ENCODE measurements around the gene PLPPR1. TPM values are rescaled to one million over a fixed set of nuclear protein-coding genes. Genes with fewer than 3 reads are reported as not detected.

PLPPR1 gene
- total and polyA plus RNA-seq, 9 donors = 0.07 to 1.1 (median 0.14) TPM; not detected in 5

DNA sequence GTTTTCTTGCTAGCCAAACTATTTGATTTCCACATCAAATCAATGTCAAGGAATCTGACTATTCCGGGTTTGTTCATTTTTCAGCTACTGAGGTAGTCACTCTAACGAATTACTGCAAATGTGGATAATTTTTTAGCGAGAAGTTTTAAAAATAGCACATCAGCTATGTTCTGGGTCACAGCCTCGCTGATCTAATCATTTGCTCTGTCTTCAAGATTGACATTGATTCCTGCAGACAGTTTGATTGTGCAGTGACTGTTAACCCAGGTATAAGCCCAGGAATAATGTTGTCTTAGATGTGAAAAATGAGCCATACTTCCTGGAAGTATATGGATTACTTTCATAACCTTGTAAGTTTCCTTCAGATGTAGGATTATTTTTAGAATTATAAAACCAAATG lies 181.1 kb downstream of the PLPPR1 start:
- H3K9me3 ChIP-seq = no peaks in the 10 kb centered on the region
- H3K36me3 ChIP-seq = no peaks in the 10 kb centered on the region
- intact Hi-C loops (cut with DNase I) = no loop called here
- no peak for TF ChIP-seq POLR2A (IDR thresholded peaks at IDR 0.05)
- no peak for TF ChIP-seq EP300 (IDR thresholded peaks at IDR 0.05)
- TF ChIP-seq, protein P1, sequence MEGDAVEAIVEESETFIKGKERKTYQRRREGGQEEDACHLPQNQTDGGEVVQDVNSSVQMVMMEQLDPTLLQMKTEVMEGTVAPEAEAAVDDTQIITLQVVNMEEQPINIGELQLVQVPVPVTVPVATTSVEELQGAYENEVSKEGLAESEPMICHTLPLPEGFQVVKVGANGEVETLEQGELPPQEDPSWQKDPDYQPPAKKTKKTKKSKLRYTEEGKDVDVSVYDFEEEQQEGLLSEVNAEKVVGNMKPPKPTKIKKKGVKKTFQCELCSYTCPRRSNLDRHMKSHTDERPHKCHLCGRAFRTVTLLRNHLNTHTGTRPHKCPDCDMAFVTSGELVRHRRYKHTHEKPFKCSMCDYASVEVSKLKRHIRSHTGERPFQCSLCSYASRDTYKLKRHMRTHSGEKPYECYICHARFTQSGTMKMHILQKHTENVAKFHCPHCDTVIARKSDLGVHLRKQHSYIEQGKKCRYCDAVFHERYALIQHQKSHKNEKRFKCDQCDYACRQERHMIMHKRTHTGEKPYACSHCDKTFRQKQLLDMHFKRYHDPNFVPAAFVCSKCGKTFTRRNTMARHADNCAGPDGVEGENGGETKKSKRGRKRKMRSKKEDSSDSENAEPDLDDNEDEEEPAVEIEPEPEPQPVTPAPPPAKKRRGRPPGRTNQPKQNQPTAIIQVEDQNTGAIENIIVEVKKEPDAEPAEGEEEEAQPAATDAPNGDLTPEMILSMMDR (IDR thresholded peaks at IDR 0.05) = no peak
- no peak for DNase-seq
- H3K27me3 ChIP-seq = no peaks in the 10 kb centered on the region
- WGBS, 3 donors = 76 to 82% (median 81%) methylated on average over 4 of the region's 4 CpGs
- no peak overlapping the region for H3K4me3 ChIP-seq
- no peaks in the 10 kb centered on the region for H3K4me1 ChIP-seq (ENCODE audit: insufficient read depth)
- H3K27ac ChIP-seq = no peak overlapping the region

DNA sequence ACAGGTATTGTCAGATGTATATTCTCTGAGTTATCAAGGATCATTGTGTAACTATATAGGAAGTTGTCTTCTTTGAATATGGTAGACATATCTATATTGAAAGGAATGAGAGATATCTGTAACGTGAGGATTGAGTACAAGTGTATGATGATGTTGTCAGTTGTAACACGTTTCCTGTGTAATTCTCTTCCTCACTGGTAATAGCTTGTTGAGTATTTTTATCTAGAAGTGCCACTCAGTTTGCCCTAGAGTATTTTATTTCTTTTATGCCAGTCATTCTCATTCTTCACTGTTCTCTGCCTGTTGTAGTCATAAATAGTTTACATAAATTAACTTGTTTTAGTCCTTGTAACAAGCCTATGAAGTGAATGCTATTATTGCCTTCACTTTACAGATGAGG lies 184.1 kb downstream of the PLPPR1 start:
- no peaks in the 10 kb centered on the region for H3K27me3 ChIP-seq
- no peak for DNase-seq
- TF ChIP-seq, protein P1 (IDR thresholded peaks at IDR 0.05) = no peak
- TF ChIP-seq EP300 (IDR thresholded peaks at IDR 0.05) (no peak), POLR2A (IDR thresholded peaks at IDR 0.05) (no peak)
- intact Hi-C loops (cut with DNase I) = no loop called here
- WGBS, 3 donors = 52 to 67% (median 54%) methylated on average over 2 of the region's 2 CpGs
- H3K4me1 ChIP-seq (ENCODE audit: insufficient read depth) = no peaks in the 10 kb centered on the region
- H3K9me3 ChIP-seq = no peaks in the 10 kb centered on the region
- H3K27ac ChIP-seq = no peak overlapping the region
- H3K36me3 ChIP-seq = no peaks in the 10 kb centered on the region
- H3K4me3 ChIP-seq = no peak overlapping the region

DNA sequence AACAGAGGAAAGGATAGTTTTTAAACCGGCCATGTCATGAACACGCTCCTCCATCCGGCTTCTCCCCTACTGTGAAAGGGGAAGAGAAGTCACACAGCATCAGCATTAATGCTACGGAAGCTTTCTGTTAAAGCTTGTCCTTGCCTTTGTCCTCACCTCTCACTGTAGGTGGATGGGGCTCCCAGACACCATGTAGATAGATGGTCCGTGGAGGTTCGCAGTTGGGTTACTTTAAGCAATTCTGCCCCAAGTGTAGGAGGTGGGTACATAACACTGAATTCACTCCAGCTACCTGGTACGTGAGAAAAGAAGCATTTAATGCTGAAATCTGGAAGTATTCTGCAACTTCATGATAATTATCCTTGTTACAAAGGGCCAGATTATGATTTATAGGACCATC lies 190.5 kb downstream of the PLPPR1 start:
- no peaks in the 10 kb centered on the region for H3K36me3 ChIP-seq
- H3K4me3 ChIP-seq = no peak overlapping the region
- no peaks in the 10 kb centered on the region for H3K4me1 ChIP-seq (ENCODE audit: insufficient read depth)
- no peaks in the 10 kb centered on the region for H3K9me3 ChIP-seq
- no peak overlapping the region for H3K27ac ChIP-seq
- WGBS, 3 donors = 75 to 86% (median 82%) methylated on average over 7 of the region's 7 CpGs
- TF ChIP-seq, protein P1 (IDR thresholded peaks at IDR 0.05) = no peak
- TF ChIP-seq EP300 (IDR thresholded peaks at IDR 0.05) (no peak), POLR2A (IDR thresholded peaks at IDR 0.05) (no peak)
- no peaks in the 10 kb centered on the region for H3K27me3 ChIP-seq
- intact Hi-C loops (cut with DNase I) = no loop called here
- no peak for DNase-seq

DNA sequence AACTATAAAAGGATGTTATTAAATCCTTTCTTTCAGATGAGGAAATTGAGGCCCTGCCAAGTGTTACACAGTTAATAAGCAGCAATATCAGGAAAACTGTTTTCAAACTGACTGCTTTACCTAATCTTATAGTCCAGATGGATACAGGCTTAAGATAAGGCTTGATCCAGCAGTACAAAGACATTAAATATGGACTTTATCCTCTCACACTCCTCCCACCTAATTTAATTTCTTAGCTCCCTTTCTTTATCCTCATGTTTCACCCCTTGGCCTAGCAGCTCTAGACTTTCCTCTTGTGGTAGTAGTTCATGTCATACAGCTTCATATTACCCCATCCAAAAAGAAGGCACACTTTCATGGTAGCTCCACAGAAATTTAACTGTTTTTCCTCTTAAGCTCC lies 191.8 kb downstream of the PLPPR1 start:
- TF ChIP-seq POLR2A (IDR thresholded peaks at IDR 0.05) = no peak
- TF ChIP-seq EP300 (IDR thresholded peaks at IDR 0.05) = no peak
- TF ChIP-seq, protein P1 (IDR thresholded peaks at IDR 0.05) = no peak
- Histone ChIP-seq H3K27ac (no peak overlapping the region), H3K27me3 (no peaks in the 10 kb centered on the region), H3K4me1 (ENCODE audit: insufficient read depth) (no peaks in the 10 kb centered on the region), H3K9me3 (no peaks in the 10 kb centered on the region), H3K36me3 (no peaks in the 10 kb centered on the region), H3K4me3 (no peak overlapping the region)
- intact Hi-C loops (cut with DNase I) = no loop called here
- no peak for DNase-seq

DNA sequence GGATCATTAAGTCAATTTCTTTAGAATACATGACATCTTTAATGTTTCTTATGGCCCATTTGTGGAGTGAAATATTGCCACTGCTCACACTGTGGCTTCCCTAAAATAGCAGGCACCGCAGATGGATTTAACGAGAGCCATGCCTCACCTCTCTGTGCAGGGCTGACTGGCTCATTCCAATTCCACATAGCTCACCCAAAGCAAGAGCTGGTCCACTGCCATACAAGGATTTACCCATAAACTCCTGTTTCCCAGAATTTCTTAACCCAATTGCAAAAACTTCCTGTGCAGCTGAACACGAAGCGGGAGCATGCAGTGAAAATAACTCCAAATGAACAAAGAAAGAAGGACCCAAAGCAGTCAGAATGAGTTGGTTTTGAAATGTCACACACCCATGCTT lies 196.7 kb downstream of the PLPPR1 start:
- H3K4me3 ChIP-seq = no peak overlapping the region
- H3K36me3 ChIP-seq = no peaks in the 10 kb centered on the region
- H3K4me1 ChIP-seq (ENCODE audit: insufficient read depth) = no peaks in the 10 kb centered on the region
- WGBS, 3 donors = 63 to 65% (median 64%) methylated on average over 4 of the region's 4 CpGs
- no peak for DNase-seq
- intact Hi-C loops (cut with DNase I) = no loop called here
- H3K27ac ChIP-seq = no peak overlapping the region
- TF ChIP-seq POLR2A (IDR thresholded peaks at IDR 0.05) (no peak), EP300 (IDR thresholded peaks at IDR 0.05) (no peak)
- TF ChIP-seq, protein P1 (IDR thresholded peaks at IDR 0.05) = no peak
- no peaks in the 10 kb centered on the region for H3K9me3 ChIP-seq
- no peaks in the 10 kb centered on the region for H3K27me3 ChIP-seq
